ENCODE measurements around the gene AURKA.

GRCh38 chr20:56358600-56359211, 33.3 kb downstream of the AURKA start, which contains the start of gene FAM210B:
- TF ChIP-seq BACH1 (IDR thresholded peaks at IDR 0.05; ENCODE audit: low read length) (no peak), POLR2A (IDR thresholded peaks at IDR 0.05; ENCODE audit: control extremely low read depth in 1 of 2, low read depth in 2 of 2, low read length in 2 of 2) (no peak), ATF2 (IDR thresholded peaks at IDR 0.05; ENCODE audit: low read length) (no peak), EZH2 (IDR thresholded peaks at IDR 0.05; ENCODE audit: low read depth, low read length, severe bottlenecking) (no peak), SIX5 (IDR thresholded peaks at IDR 0.05; ENCODE audit: low read depth, low read length) (no peak), MAFK (IDR thresholded peaks at IDR 0.05; ENCODE audit: low read depth, low read length) (no peak), GTF2F1 (IDR thresholded peaks at IDR 0.05; ENCODE audit: borderline replicate concordance, low read depth, low read length) (no peak), HDAC2 (IDR thresholded peaks at IDR 0.05; ENCODE audit: borderline replicate concordance in 1 of 2, low read depth in 2 of 2, low read length in 2 of 2) (no peak), TEAD4 (IDR thresholded peaks at IDR 0.05; ENCODE audit: low read depth, low read length) (no peak), POLR2AphosphoS5 (IDR thresholded peaks at IDR 0.05; ENCODE audit: low read depth, low read length) (no peak), PHF8 (conservative IDR thresholded peaks at IDR 0.05; ENCODE audit: low read depth, low read length) (0 out of 2 replicates have a peak, but pooled peaks have one; percentile 28)
- TF ChIP-seq, protein P1, sequence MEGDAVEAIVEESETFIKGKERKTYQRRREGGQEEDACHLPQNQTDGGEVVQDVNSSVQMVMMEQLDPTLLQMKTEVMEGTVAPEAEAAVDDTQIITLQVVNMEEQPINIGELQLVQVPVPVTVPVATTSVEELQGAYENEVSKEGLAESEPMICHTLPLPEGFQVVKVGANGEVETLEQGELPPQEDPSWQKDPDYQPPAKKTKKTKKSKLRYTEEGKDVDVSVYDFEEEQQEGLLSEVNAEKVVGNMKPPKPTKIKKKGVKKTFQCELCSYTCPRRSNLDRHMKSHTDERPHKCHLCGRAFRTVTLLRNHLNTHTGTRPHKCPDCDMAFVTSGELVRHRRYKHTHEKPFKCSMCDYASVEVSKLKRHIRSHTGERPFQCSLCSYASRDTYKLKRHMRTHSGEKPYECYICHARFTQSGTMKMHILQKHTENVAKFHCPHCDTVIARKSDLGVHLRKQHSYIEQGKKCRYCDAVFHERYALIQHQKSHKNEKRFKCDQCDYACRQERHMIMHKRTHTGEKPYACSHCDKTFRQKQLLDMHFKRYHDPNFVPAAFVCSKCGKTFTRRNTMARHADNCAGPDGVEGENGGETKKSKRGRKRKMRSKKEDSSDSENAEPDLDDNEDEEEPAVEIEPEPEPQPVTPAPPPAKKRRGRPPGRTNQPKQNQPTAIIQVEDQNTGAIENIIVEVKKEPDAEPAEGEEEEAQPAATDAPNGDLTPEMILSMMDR (IDR thresholded peaks at IDR 0.05; ENCODE audit: control extremely low read depth in 1 of 3, insufficient read depth in 1 of 3, low read depth in 1 of 3, low read length in 3 of 3): no peak

Data from H1 (cell line).